ENCODE measurements around the gene LRP1B.

- no peak for TF ChIP-seq CTCF (IDR thresholded peaks at IDR 0.05; ENCODE audit: low read length)
- TF ChIP-seq EZH2 (IDR thresholded peaks at IDR 0.05; ENCODE audit: borderline replicate concordance, low read length) = no peak
Measured at GRCh38 chr2:140416577-140416976, 1714.2 kb downstream of the LRP1B start.
